GM19351 (cell line): ENCODE measurements around the gene COQ5.
A peak's percentile ranks its signal among the peaks of the same experiment; 100 is the strongest.
"Not testable (repeated sequence)": the region's sequence is repeated elsewhere in the genome, so short reads cannot be mapped to it uniquely, and the experiment has no call there.

Experiments used
- ATAC-seq: cut with Tn5 transposase; IDR thresholded peaks from one replicate; pipeline ENCODE4 v1.9.1; 2021; ENCODE audit warnings: mild to moderate bottlenecking, moderate library complexity; ENCODE audit not compliant: unreplicated experiment

Gene COQ5

DNA sequence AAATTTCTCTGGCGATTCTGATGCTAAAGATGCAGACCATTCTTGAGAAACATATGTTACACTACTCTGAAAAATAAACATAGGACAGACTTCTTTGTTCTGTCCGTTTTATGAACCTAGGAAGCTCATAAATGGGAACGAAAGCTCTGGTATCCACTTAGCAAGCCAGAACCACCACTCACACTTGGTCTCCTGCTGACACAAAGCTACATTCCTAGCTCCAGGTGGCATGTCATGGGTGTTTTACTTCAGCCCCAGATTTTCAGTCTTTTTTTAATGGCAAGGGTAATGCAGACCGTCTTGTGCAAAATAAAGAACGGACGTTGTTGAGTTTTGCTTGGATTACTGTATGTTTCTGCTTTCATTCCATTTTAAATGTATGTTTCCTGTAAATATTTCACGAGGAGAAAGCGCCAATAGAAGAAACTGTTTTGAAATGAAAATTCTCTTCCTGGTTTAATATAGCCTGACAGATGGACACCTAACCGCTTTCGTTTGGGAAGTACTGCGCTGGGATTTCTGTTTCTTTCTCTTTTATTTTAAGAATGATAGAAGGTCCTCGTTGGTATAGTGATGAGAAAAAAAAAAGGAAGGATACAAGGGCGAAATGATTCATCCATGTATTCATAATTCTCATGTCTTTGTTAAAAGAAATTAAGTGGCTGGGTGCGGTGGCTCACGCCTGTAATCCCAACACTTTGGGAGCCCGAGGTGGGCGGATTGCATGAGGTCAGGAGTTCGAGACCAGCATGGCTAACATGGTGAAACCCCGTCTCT, 871 bp upstream of the COQ5 start:
- no peak for ATAC-seq

DNA sequence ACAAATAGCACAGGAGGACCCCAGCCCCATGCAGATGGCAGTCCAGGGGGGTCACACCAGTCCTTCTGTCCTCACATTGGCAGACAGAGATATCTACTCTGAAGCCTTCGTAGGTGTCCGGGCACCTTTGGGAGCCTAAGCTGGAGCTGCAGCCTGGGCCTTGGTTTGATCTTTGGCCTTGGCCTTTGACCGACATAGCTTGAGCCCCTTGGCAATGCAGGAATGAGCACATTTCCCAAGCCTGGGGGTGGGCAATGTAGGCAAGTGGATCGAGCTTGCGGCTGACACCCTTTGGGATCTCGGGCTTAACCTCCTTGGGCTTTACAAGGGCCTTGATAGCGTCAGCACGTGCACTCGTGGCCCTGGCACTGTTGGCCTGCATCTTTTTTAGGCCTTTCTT, 6.4 kb downstream of the COQ5 start:
- no peak for ATAC-seq

DNA sequence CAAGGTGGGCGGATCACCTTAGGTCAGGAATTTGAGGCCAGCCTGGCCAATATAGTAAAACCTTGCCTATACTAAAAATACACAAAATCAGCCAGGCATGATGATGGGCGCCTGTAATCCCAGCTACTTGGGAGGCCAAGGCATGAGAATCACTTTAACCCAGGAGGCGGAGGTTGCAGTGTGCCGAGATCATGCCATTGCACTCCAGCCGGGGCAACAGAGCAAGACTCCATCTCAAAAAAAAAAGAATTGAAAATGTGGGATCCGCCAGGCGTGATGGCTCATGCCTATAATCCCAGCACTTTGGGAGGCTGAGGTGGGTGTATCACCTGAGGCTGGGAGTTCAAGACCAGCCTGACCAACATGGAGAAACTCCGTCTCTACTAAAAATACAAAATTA, 9.6 kb downstream of the COQ5 start:
- ATAC-seq: not testable (repeated sequence)

DNA sequence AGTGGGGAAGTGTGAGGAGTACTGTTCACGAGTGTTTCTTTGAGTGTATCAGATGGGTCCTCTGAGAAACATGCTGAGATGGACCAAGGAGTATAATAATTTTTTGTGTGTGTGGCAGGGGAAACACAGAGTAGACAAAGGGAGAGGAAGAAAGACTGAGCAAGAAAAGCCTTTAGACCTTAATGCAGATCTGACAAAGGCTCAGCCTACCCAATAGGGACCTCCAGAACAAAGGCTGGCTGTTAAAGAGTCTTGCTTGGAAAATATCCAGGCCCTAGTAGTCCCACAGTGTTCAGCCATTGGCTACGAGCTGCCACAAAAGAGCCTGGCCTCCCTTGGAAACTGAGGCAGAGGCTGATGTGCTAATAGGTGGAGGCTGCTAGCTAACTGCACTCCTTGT, 13.5 kb downstream of the COQ5 start:
- no peak for ATAC-seq

DNA sequence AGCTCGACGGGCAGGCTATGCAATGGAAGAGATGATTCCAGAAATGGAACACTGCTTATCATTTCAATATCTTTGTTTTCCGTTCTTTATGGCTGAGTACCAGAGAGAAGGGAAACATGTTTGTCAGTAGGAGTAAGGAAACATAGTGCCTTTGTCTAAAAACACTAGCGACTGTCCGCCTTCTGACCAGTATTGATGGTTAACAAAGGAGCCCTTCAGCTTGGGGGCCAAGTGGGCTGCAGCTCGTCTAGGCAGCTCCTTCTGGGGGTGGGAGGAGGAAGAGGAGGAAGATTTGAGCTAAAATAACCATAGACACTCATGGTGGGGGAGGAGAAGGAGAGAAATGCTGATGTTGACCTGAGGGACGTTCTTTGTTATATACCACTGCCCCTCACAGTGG, 15.0 kb downstream of the COQ5 start:
- no peak for ATAC-seq

DNA sequence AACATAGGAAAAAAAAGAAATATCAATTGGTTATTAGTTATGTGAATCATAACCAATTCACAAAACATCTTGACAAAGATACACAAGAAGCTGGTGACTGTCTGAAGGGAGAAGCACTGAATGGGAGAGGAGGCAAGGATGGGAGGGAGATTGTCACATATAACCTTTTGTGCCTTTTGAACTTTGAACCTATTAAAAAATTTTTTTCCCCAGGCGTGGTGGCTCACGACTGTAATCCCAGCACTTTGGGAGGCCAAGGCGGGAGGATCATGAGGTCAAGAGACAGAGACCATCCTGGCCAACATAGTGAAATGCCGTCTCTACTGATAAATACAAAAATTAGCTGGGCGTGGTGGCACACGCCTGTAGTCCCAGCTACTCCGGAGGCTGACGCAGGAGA, 20.4 kb downstream of the COQ5 start:
- ATAC-seq: no peak

DNA sequence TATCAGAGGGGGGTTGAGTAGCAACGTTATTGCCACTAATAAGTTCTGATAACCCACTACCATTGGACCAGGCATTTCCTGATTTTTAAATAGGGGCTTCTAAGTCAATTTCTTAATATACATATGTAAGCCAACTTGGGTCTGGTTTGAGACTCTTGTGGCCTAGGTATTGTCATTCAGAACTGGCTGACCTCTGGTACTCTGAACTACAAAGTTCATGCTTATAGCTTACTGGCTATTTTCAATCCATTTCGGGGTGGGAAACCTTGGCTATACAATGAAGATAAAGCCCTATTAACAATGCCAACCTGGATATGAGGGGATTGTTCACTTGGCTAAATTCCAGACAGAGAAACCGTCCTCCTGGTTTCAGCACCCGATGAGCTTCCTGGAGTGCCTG, 24.4 kb downstream of the COQ5 start:
- ATAC-seq: no peak

DNA sequence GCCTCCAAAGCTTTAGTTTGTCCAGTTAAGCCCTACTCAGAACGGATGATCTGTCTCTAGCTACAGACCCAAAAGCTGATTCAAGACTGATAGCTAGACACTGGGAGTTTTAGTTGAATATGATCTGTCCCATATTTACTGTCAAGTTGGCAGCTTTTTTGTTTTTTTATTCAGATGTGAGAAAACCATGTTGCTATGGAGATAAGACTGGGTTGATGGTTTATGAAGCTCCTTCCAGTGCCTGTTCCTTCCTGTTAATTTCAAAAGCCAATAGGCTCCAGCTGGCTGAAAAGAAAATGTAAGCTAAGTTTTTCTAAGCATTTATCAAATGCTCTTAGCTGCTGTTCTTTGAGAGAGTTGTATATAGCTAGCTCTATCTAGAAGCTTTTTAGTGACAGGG, 28.4 kb downstream of the COQ5 start:
- ATAC-seq: no peak

DNA sequence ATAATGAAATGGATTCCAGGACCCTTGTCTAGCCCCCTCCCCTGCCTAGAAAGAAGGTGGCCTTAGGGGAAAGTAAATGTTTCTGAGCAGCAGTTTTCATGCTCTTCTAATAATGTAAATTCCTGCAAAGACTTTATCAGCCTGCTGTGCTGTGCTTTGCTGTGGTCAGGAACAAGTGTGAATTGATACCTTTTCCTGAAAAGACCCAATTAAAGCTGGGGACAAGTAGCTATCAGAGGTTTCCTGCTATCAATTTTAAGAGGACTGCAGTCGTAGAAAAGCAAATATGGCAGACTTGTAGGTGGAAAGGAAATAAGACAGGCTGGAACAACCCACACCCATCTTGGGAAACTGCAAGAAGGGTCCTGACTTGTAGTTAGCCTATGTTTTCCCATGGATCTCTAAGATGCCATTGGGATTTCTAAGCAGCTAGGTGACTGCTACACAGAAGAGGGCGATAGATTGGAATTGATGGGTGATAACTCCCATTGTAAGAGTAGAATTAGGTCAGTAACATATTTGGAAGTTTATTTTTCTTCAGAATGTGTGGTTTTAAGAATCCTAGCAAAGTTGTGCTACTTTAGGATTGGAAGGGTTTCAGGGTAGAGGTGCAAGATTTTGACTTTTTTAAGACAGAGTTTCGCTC, 30.0 kb downstream of the COQ5 start:
- ATAC-seq: no peak

DNA sequence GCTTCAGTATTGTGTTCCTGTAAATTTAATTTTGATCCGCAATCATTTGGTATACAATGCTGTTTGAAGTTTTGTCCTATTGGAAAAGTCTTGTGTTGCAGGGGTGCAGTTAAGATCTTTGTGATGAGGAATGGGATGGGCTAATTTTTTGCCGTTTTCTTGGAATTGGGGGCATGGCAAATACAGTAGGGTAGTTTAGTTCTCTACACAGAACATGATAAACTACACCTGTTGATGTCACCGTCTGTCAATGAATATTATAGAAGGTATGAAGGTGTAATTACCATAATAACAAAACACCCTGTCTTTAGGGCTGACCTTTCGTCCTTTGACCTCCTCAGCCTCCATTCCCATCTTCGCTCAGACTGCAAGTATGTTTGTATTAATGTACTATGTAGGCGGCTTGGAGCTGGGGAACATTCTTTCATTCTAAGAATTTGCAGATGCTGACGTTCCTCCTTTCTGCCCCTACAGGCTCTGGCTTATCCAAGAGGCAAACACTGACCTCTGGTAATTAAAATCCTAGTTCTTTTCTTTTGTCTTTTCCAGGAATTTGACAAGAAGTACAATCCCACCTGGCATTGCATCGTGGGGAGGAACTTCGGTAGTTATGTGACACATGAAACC, 31.3 kb downstream of the COQ5 start:
- no peak for ATAC-seq

DNA sequence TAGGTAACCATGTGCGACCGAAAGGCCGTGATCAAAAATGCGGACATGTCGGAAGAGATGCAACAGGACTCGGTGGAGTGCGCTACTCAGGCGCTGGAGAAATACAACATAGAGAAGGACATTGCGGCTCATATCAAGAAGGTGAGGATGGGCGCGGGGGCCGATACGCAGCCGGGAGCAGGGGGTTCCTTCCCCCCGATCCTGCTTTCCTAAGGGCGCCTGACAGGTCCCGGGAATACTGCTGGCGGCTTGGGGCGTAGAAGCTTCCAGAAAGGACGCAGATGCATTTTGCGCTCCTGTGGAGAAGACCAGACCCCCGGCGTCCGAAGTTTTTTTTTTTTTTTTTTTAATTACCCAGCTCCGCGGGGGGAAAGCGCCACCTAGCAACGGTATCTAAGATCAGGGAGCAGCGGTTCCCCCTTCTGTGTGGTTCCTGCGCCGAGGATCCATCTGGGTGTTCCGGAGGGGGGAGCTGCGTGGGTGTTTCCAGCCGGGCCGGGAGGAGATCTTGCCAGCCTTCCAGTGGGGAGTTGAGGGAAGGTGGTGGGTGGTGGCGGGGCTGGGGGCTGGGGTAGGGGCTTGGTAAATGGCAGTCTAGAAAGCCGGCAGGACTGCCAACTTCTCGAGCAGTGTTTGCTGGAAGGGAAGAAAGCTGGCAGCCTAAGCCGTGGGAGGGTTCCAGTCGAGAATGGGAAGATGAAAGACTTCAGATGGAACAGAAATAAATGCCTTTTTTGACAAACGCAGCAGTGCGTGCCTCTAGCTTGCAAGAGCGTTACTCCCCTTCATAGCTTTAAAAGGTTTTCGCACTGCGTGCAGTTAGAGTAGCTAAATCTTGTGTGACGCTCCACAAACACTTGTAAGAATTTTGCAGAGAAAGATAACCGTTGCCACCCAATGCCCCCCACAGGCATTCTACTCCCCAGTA, 32.3 kb downstream of the COQ5 start:
- ATAC-seq: peak; percentile 25

DNA sequence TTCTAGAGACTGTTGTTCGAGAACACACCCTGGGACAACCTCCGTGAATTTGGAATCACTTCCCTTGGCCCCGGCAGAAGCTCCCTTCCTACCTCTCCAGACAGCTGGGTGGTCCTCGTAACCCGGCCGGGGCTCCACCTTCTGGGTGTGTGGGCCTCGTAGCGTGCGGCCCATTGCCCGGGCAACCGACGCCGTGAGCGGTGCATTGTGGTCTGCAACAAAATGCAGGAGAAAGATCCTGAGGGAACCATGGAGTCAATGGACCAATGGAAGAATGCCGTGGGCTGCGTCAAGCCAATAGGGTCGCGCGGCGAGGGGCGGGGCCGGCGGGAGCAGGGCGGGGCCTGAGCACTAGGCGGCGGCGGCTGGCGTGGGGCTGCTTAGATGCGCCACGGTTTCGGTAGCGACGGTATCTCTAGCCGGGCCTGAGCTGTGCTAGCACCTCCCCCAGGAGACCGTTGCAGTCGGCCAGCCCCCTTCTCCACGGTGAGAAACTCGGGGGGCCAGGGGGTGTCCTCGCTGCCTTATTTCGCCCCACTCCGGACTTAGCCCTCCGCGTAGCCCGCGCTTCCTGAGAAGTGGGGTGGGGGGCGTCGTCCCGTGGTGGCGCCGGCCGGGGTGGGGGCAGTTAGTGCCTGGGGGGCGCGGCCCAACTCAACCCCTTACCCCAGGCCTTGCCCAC, 33.1 kb downstream of the COQ5 start, which contains the start of gene DYNLL1:
DYNLL1 (plus strand) TSS at position 383 of the 682 bp plus-strand sequence. CDS start 309 bp downstream, outside the sequence.
- peak; percentile 92 for ATAC-seq

DNA sequence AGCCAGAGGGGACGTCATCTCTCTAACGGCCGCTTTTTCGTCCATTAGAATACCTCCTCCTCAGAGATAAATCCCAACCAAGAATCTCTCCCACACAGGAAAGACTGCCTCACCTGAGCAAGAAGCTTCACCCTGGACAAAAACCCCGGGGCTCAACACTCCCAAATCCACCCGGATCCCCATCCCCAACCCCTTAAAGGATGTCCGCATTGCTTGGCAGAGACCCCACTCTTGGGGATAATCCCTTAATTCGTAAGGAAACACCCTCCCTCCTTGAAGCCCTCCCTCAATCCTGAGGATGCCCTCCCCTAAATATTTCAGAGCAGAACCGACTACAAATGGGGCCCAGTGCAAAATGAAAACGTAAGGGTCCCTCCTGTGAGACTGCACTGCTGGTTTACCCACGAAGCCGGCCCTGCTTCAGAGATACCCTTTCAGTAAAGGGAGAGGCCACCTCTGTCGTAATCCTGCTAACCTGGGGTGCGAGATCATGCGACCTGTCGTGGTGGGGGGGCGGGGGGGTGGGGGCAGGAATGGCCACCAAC, 33.7 kb downstream of the COQ5 start:
- no peak for ATAC-seq

DNA sequence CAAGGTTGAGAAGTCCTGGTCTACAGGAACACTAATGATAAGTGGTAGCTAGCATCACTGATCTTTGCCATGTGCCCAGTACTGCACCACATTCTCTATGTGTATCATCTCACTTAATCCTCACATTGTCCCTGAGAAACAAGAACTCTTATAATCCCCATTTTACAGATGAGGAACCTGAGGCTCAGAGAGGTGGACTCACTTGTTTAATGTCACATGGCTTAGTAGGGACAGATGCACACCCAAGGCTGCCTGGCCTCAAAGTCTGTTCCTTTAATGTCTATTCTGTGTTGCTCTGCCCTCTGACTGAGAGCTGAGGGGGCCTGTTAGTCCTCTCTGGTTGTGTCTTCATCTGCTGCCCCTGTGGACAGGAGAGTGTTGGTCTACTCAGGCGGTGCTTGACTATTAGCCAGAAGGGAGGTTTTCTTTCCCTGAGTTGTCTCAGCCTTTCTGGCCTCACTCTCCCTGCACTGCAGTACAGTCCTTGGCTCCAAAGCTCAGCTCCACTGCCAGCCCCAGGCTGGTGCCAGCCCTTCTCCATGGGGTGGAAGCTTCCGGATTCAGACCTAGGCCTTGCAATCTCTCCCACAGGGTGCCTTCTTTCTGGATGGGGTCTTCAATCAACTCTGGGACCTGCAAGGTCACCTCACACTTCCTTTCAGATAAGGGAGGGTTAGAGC, 38.0 kb downstream of the COQ5 start:
- no peak for ATAC-seq

DNA sequence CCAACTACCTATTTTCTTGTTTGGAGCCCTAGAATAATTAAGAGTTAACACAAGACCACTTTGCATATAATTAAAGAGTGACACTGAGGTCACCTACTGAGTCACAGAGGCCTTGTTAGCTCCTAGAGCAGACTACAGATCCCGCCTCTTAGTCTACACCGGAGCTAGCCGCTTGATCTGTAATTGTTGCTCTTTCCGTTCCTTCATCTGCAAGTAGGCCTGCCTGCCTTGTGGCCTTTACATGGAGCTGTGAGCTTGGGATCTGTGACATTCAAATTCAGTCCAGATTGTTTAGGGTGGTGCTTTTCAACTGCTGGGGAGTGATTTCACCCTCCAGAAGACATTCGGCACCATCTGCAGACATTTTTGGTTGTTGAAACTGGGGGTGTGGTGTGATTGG, 38.6 kb downstream of the COQ5 start:
- ATAC-seq: no peak

DNA sequence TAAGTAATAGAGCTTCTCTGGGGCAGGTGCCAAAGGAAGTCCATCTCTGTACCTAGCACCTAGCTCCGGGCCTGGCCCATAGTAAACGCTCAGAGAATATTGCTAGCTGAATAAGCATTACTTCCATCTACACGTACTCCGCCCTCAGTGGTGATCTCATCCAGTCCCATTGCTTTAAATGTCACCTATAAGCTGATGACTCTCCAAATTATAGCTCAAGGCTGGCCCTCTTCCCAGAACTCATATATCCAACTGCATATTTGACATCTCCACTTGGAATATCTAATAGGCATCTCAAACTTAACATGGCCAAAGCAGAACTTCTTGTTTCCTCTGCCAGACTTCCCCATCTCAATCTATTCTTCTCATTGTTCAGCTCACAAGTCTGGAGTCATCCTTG, 39.9 kb downstream of the COQ5 start:
- no peak for ATAC-seq

DNA sequence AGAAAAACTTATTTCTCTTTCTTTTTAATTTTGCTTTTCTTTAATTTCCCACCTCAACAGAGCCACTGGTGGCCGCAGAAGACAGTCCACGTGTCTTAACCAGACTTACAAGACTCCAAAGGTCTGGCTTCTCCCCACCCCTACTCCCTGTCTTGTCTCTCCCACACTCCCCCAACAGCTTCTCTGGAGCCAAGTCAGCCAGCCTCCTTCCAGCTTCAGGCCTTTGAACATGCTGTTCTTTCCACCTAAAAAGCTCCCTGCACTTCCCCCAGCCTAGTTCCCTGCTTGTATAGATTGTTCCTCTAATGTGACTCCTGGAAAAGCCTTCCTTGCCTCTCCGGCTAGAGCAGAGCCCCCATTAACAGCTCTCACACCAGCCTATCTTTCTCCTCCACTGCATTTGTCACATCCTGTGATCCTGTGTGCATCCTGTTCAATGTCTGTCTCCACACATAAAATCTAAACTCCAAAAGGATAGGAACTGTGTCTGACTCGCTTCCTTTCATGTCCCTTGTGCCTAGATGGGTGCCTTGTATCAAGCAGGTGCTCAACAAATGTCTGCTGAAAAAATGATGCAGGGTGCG, 40.8 kb downstream of the COQ5 start:
- ATAC-seq: no peak

DNA sequence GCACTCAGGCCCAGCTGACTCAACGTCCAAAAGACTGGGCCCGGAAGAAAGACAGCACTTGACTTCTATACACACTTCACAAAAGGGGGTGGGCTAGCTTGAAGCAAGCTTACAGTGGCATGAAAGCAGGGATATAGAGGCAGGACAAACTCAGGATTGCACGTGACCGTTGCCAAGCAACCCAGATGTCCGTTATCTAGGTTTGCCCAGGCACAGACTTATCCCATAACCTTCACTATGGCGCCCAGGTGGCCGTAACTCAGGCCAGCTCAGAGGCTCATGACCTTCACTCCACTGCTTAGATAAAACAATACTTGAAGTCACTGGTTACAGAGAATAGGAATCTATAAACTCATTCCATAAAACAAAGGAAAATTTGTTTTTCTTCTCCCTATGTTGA, 41.4 kb downstream of the COQ5 start:
- not testable (repeated sequence) for ATAC-seq
